ENCODE measurements around the gene DOP1A.

DOP1A gene

GRCh38 chr6:83069633-83070032, 2.2 kb downstream of the DOP1A start:
- peak overlapping the region; percentile 73 for H3K9ac ChIP-seq (ENCODE audit: low read length)
- H3K79me2 ChIP-seq (ENCODE audit: insufficient read depth, low read length), result peaks cover 77% of the 10 kb centered on the region
- no peaks in the 10 kb centered on the region for H3K27me3 ChIP-seq (ENCODE audit: low read length)
- peaks cover 41% of the 10 kb centered on the region for H3F3A ChIP-seq (ENCODE audit: insufficient read depth)
- TF ChIP-seq EZH2phosphoT487 (conservative IDR thresholded peaks at IDR 0.05; ENCODE audit: low read length) (no peak), CTCF (IDR thresholded peaks at IDR 0.05; ENCODE audit: insufficient read depth, low read length, poor library complexity, severe bottlenecking) (no peak)
- H3K9me3 ChIP-seq (ENCODE audit: insufficient read depth, low read length), result no peaks in the 10 kb centered on the region
- peak overlapping the region; percentile 93 for H3K4me2 ChIP-seq (ENCODE audit: low read depth, low read length, poor library complexity, severe bottlenecking)
- H2AFZ ChIP-seq (ENCODE audit: low read depth, low read length, severe bottlenecking), result no peak overlapping the region
- H4K20me1 ChIP-seq (ENCODE audit: low read depth, low read length), result no peaks in the 10 kb centered on the region
- H3K9me2 ChIP-seq (replicated peaks; ENCODE audit: insufficient read depth, low read length), result no peaks in the 10 kb centered on the region
- peak overlapping the region; percentile 73 for H3K4me3 ChIP-seq (ENCODE audit: insufficient read depth, low read length, poor library complexity, severe bottlenecking)
- H3K36me3 ChIP-seq (ENCODE audit: low read length), result 0 out of 2 replicates have a peak, but pooled peaks cover 4% of the 10 kb centered on the region
- H3K27ac ChIP-seq (ENCODE audit: low read depth, low read length), result peak overlapping the region; percentile 82

GRCh38 chr6:83071023-83071422, 3.6 kb downstream of the DOP1A start:
- H2AFZ ChIP-seq (ENCODE audit: low read depth, low read length, severe bottlenecking), result peak overlapping the region; percentile 55
- H3K4me2 ChIP-seq (ENCODE audit: low read depth, low read length, poor library complexity, severe bottlenecking), result peak overlapping the region; percentile 93
- no peaks in the 10 kb centered on the region for H3K27me3 ChIP-seq (ENCODE audit: low read length)
- peak overlapping the region; percentile 82 for H3K27ac ChIP-seq (ENCODE audit: low read depth, low read length)
- no peak for TF ChIP-seq CTCF (IDR thresholded peaks at IDR 0.05; ENCODE audit: insufficient read depth, low read length, poor library complexity, severe bottlenecking)
- no peak for TF ChIP-seq EZH2phosphoT487 (conservative IDR thresholded peaks at IDR 0.05; ENCODE audit: low read length)
- H3K9me3 ChIP-seq (ENCODE audit: insufficient read depth, low read length), result no peaks in the 10 kb centered on the region
- peaks cover 16% of the 10 kb centered on the region for H3K36me3 ChIP-seq (ENCODE audit: low read length)
- peak overlapping the region; percentile 73 for H3K4me3 ChIP-seq (ENCODE audit: insufficient read depth, low read length, poor library complexity, severe bottlenecking)
- H3F3A ChIP-seq (ENCODE audit: insufficient read depth), result peaks cover 39% of the 10 kb centered on the region
- no peaks in the 10 kb centered on the region for H3K9me2 ChIP-seq (replicated peaks; ENCODE audit: insufficient read depth, low read length)
- H3K79me2 ChIP-seq (ENCODE audit: insufficient read depth, low read length), result peaks cover 81% of the 10 kb centered on the region
- no peaks in the 10 kb centered on the region for H4K20me1 ChIP-seq (ENCODE audit: low read depth, low read length)
- H3K9ac ChIP-seq (ENCODE audit: low read length), result peak overlapping the region; percentile 73

GRCh38 chr6:83071707-83072106, 4.2 kb downstream of the DOP1A start:
- Histone ChIP-seq H3K4me3 (ENCODE audit: insufficient read depth, low read length, poor library complexity, severe bottlenecking) (no peak overlapping the region), H2AFZ (ENCODE audit: low read depth, low read length, severe bottlenecking) (no peak overlapping the region), H4K20me1 (ENCODE audit: low read depth, low read length) (no peaks in the 10 kb centered on the region), H3K79me2 (ENCODE audit: insufficient read depth, low read length) (peaks cover 88% of the 10 kb centered on the region), H3K9ac (ENCODE audit: low read length) (no peak overlapping the region), H3K9me2 (replicated peaks; ENCODE audit: insufficient read depth, low read length) (no peaks in the 10 kb centered on the region), H3K4me2 (ENCODE audit: low read depth, low read length, poor library complexity, severe bottlenecking) (peak overlapping the region; percentile 93), H3K36me3 (ENCODE audit: low read length) (peaks cover 20% of the 10 kb centered on the region), H3F3A (ENCODE audit: insufficient read depth) (peaks cover 33% of the 10 kb centered on the region), H3K27me3 (ENCODE audit: low read length) (no peaks in the 10 kb centered on the region), H3K9me3 (ENCODE audit: insufficient read depth, low read length) (no peaks in the 10 kb centered on the region), H3K27ac (ENCODE audit: low read depth, low read length) (peak overlapping the region; percentile 82)
- TF ChIP-seq EZH2phosphoT487 (conservative IDR thresholded peaks at IDR 0.05; ENCODE audit: low read length) (no peak), CTCF (IDR thresholded peaks at IDR 0.05; ENCODE audit: insufficient read depth, low read length, poor library complexity, severe bottlenecking) (no peak)
